Activated CD8-positive, alpha-beta T cell treated with anti-CD3 and anti-CD28 coated beads, Interleukin-2, amount 10 ng/mL, durations not matched to agents 7 days and 5 days (primary cell): ENCODE results near the gene LENG1. TPM values are rescaled to one million over a fixed set of nuclear protein-coding genes. Genes with fewer than 3 reads are reported as not detected.
A peak's percentile ranks its signal among the peaks of the same experiment; 100 is the strongest.
"Not testable (repeated sequence)": the region's sequence is repeated elsewhere in the genome, so short reads cannot be mapped to it uniquely, and the experiment has no call there.

Experiments used
- ATAC-seq: fragments of 150-1000 bp; cut with Tn5 transposase; one replicate; pipeline ENCODE4 v1.10.0; 2021; ENCODE audit warnings: moderate library complexity
- CTCF ChIA-PET: fragments of 350-600 bp; sonication (Branson Sonifier 250); formaldehyde crosslinking; loops from one replicate; lab custom pipeline; 2021; ENCODE audit warnings: antibody characterized with exemption; lab: Charles Lee
- POLR2A ChIA-PET: fragments of 350-600 bp; sonication (Branson Sonifier 250); formaldehyde crosslinking; loops from one replicate; lab custom pipeline; 2021; ENCODE audit warnings: antibody characterized with exemption; lab: Charles Lee
- DNase-seq: peaks from one replicate; pipeline ENCODE4 v3.0.0-alpha.2; 2020
- H3K27ac Mint-ChIP-seq: one replicate; pipeline ENCODE4 v1.8.0; 2021; ENCODE audit warnings: mild to moderate bottlenecking, mixed read lengths
- H3K27me3 Mint-ChIP-seq: one replicate; pipeline ENCODE4 v1.8.0; 2021; ENCODE audit warnings: low read depth, mixed read lengths
- H3K36me3 Mint-ChIP-seq: one replicate; pipeline ENCODE4 v1.8.0; 2021; ENCODE audit warnings: low read depth, mixed read lengths
- H3K4me1 Mint-ChIP-seq: one replicate; pipeline ENCODE4 v1.8.0; 2021; ENCODE audit warnings: low read depth, mixed read lengths
- H3K4me3 Mint-ChIP-seq: one replicate; pipeline ENCODE4 v1.8.0; 2021; ENCODE audit warnings: mild to moderate bottlenecking, mixed read lengths
- H3K9me3 Mint-ChIP-seq: one replicate; pipeline ENCODE4 v1.8.0; 2022; ENCODE audit warnings: mixed read lengths; ENCODE audit not compliant: insufficient read depth
- total RNA-seq, 2 experiments: library from RNA; stranded (reverse); gene quantifications; one replicate each; pipeline ENCODE4 v1.2.3, GENCODE V29; 2021

LENG1 gene
- total RNA-seq, 2 experiments from 2014 or later = 6.6 to 7.5 TPM

- H3K27me3 Mint-ChIP-seq = no peaks in the 10 kb centered on the region
- CTCF ChIA-PET = interaction anchor here (0.8 to 1.2 kb wide), 4 partner anchors 9 to 31 kb away, joined by 3 to 5 read pairs (median 4); partner anchors contain the start of gene MBOAT7
- ATAC-seq (peak; percentile 37), DNase-seq (no peak)
- H3K27ac Mint-ChIP-seq = peak overlapping the region; percentile 100
- no peaks in the 10 kb centered on the region for H3K9me3 Mint-ChIP-seq
- POLR2A ChIA-PET = interaction anchor here (0.6 to 4.1 kb wide), 16 partner anchors 9 to 1206 kb away, joined by 3 to 103 read pairs (median 5); partner anchors contain the start of genes CNOT3, LENG1, MBOAT7 and MYADM
- H3K4me1 Mint-ChIP-seq = peaks cover 62% of the 10 kb centered on the region
- H3K36me3 Mint-ChIP-seq = peaks cover 57% of the 10 kb centered on the region
- peak overlapping the region; percentile 100 for H3K4me3 Mint-ChIP-seq
Observed at GRCh38 chr19:54201172-54201701, 41.7 kb upstream of the LENG1 start.

GRCh38 chr19:54199401-54199800 is 39.9 kb upstream of the LENG1 start:
- ChIA-PET POLR2A (interaction anchor here (3.9 to 4.1 kb wide), 2 partner anchors 10 to 11 kb away, joined by 41 to 103 read pairs; partner anchors contain the start of genes MBOAT7 and TSEN34), CTCF (interaction anchor here (1.0 to 2.0 kb wide), 3 partner anchors 9 to 66 kb away, joined by 3 to 7 read pairs (median 4); partner anchors contain the start of genes MBOAT7 and TSEN34)
- Mint-ChIP-seq H3K4me1 (peaks cover 44% of the 10 kb centered on the region), H3K36me3 (peaks cover 45% of the 10 kb centered on the region), H3K27ac (peak overlapping the region; percentile 72), H3K4me3 (peak overlapping the region; percentile 69), H3K27me3 (no peaks in the 10 kb centered on the region), H3K9me3 (no peaks in the 10 kb centered on the region)
- ATAC-seq (no peak), DNase-seq (no peak)

- H3K4me1 Mint-ChIP-seq = peaks cover 32% of the 10 kb centered on the region
- DNase-seq (no peak), ATAC-seq (no peak)
- ChIA-PET CTCF (no interaction called here), POLR2A (no interaction called here)
- H3K27ac Mint-ChIP-seq = no peak overlapping the region
- peaks cover 32% of the 10 kb centered on the region for H3K36me3 Mint-ChIP-seq
- no peaks in the 10 kb centered on the region for H3K27me3 Mint-ChIP-seq
- H3K4me3 Mint-ChIP-seq = no peak overlapping the region
- H3K9me3 Mint-ChIP-seq = no peaks in the 10 kb centered on the region
Observed at GRCh38 chr19:54197121-54197520, 37.6 kb upstream of the LENG1 start.

- peaks cover 32% of the 10 kb centered on the region for H3K4me1 Mint-ChIP-seq
- no peaks in the 10 kb centered on the region for H3K27me3 Mint-ChIP-seq
- H3K4me3 Mint-ChIP-seq = no peak overlapping the region
- ChIA-PET CTCF (no interaction called here), POLR2A (no interaction called here)
- no peak for ATAC-seq
- no peaks in the 10 kb centered on the region for H3K9me3 Mint-ChIP-seq
- DNase-seq = no peak
- peaks cover 26% of the 10 kb centered on the region for H3K36me3 Mint-ChIP-seq
- H3K27ac Mint-ChIP-seq = no peak overlapping the region
Observed at GRCh38 chr19:54196536-54196935, 37.0 kb upstream of the LENG1 start.

GRCh38 chr19:54194463-54194862 is 34.9 kb upstream of the LENG1 start:
- H3K4me3 Mint-ChIP-seq, H3K27ac Mint-ChIP-seq, H3K27me3 Mint-ChIP-seq, ATAC-seq, DNase-seq, CTCF ChIA-PET, H3K9me3 Mint-ChIP-seq: not testable (repeated sequence)
- peaks cover 16% of the 10 kb centered on the region for H3K36me3 Mint-ChIP-seq
- H3K4me1 Mint-ChIP-seq = peaks cover 23% of the 10 kb centered on the region
- POLR2A ChIA-PET = interaction anchor here (0.6 kb wide), 2 partner anchors 12 to 79 kb away, joined by 3 to 4 read pairs; partner anchors contain the start of genes PRPF31 and TFPT

- Mint-ChIP-seq H3K9me3 (no peaks in the 10 kb centered on the region), H3K4me3 (no peak overlapping the region), H3K4me1 (peaks cover 26% of the 10 kb centered on the region), H3K27me3 (no peaks in the 10 kb centered on the region), H3K27ac (no peak overlapping the region), H3K36me3 (peaks cover 16% of the 10 kb centered on the region)
- ATAC-seq (no peak), DNase-seq (no peak)
- POLR2A ChIA-PET = interaction anchor here (7.5 kb wide), 1 partner anchor 8 kb away, joined by 103 read pairs; the partner anchor contains the start of gene RPS9
- CTCF ChIA-PET = no interaction called here
Observed at GRCh38 chr19:54193011-54193410, 33.5 kb upstream of the LENG1 start.

GRCh38 chr19:54191811-54192453 is 32.4 kb upstream of the LENG1 start:
- Mint-ChIP-seq H3K36me3 (peaks cover 21% of the 10 kb centered on the region), H3K27me3 (no peaks in the 10 kb centered on the region), H3K4me1 (peaks cover 37% of the 10 kb centered on the region), H3K9me3 (no peaks in the 10 kb centered on the region), H3K4me3 (peak overlapping the region; percentile 82), H3K27ac (peak overlapping the region; percentile 81)
- ChIA-PET POLR2A (interaction anchor here (0.7 to 7.5 kb wide), 5 partner anchors 9 to 196 kb away, joined by 3 to 103 read pairs (median 4); partner anchors contain the start of gene RPS9), CTCF (interaction anchor here (0.7 to 2.1 kb wide), 6 partner anchors 9 to 74 kb away, joined by 3 to 6 read pairs (median 4); no protein-coding TSS in a partner anchor)
- ATAC-seq (no peak), DNase-seq (no peak)

GRCh38 chr19:54191011-54191810 is 31.7 kb upstream of the LENG1 start, which contains the start of gene TSEN34:
Gene TSEN34, plus strand, starts transcription at chr19:54191308. Its CDS starts 57 bp downstream, at chr19:54191365.
- Mint-ChIP-seq H3K36me3 (peaks cover 27% of the 10 kb centered on the region), H3K27ac (peak within 1 kb of the TSS; percentile 98), H3K4me1 (peaks cover 39% of the 10 kb centered on the region), H3K9me3 (no peaks in the 10 kb centered on the region), H3K27me3 (no peaks in the 10 kb centered on the region), H3K4me3 (peak within 1 kb of the TSS; percentile 82)
- ChIA-PET POLR2A (interaction anchor here (0.7 to 7.5 kb wide), 5 partner anchors 10 to 197 kb away, joined by 3 to 103 read pairs (median 4); partner anchors contain the start of gene RPS9), CTCF (interaction anchor here (0.7 to 2.1 kb wide), 12 partner anchors 9 to 197 kb away, joined by 3 to 6 read pairs (median 3); partner anchors contain the start of gene LENG1)
- DNase-seq (peak; percentile 90), ATAC-seq (peak; percentile 31)

- DNase-seq (peak; percentile 100), ATAC-seq (peak; percentile 69)
- ChIA-PET CTCF (interaction anchor here (0.8 to 2.1 kb wide), 9 partner anchors 9 to 198 kb away, joined by 3 to 6 read pairs (median 3); partner anchors contain the start of gene LENG1), POLR2A (interaction anchor here (1.1 to 7.5 kb wide), 2 partner anchors 11 to 314 kb away, joined by 3 to 103 read pairs; partner anchors contain the start of gene RPS9)
- H3K9me3 Mint-ChIP-seq = no peaks in the 10 kb centered on the region
- peaks cover 27% of the 10 kb centered on the region for H3K36me3 Mint-ChIP-seq
- H3K27me3 Mint-ChIP-seq = no peaks in the 10 kb centered on the region
- peak overlapping the region; percentile 82 for H3K4me3 Mint-ChIP-seq
- peaks cover 39% of the 10 kb centered on the region for H3K4me1 Mint-ChIP-seq
- peak overlapping the region; percentile 98 for H3K27ac Mint-ChIP-seq
Observed at GRCh38 chr19:54190503-54191010, 31.0 kb upstream of the LENG1 start.

GRCh38 chr19:54189735-54190502 is 30.4 kb upstream of the LENG1 start:
- peak overlapping the region; percentile 82 for H3K4me3 Mint-ChIP-seq
- peak overlapping the region; percentile 98 for H3K27ac Mint-ChIP-seq
- H3K36me3 Mint-ChIP-seq = peaks cover 26% of the 10 kb centered on the region
- ChIA-PET CTCF (interaction anchor here (0.7 to 2.8 kb wide), 27 partner anchors 9 to 485 kb away, joined by 3 to 11 read pairs (median 4); partner anchors contain the start of genes CNOT3, LENG1 and TMC4), POLR2A (interaction anchor here (0.8 to 7.5 kb wide), 8 partner anchors 8 to 313 kb away, joined by 3 to 103 read pairs (median 6); partner anchors contain the start of genes LENG1 and RPS9)
- H3K4me1 Mint-ChIP-seq = peaks cover 39% of the 10 kb centered on the region
- peak; percentile 63 for ATAC-seq
- DNase-seq = peak; percentile 100
- no peaks in the 10 kb centered on the region for H3K9me3 Mint-ChIP-seq
- H3K27me3 Mint-ChIP-seq = no peaks in the 10 kb centered on the region
